ENCODE results near the gene HGFAC.

Gene HGFAC

GRCh38 chr4:3411676-3412075 lies 30.1 kb upstream of the HGFAC start:
- Histone ChIP-seq H3K27ac (no peak overlapping the region), H3K4me3 (no peak overlapping the region)
- no peak for TF ChIP-seq CTCF (IDR thresholded peaks at IDR 0.05)
- no peak for DNase-seq (ENCODE audit: low spot score)

GRCh38 chr4:3412257-3413020 lies 29.3 kb upstream of the HGFAC start:
- TF ChIP-seq CTCF (IDR thresholded peaks at IDR 0.05): no peak
- Histone ChIP-seq H3K4me3 (no peak overlapping the region), H3K27ac (no peak overlapping the region)
- DNase-seq (ENCODE audit: low spot score): no peak

GRCh38 chr4:3413217-3413671 lies 28.5 kb upstream of the HGFAC start:
- Histone ChIP-seq H3K4me3 (no peak overlapping the region), H3K27ac (no peak overlapping the region)
- DNase-seq (ENCODE audit: low spot score): no peak
- TF ChIP-seq CTCF (IDR thresholded peaks at IDR 0.05): no peak

GRCh38 chr4:3413675-3414420 lies 27.9 kb upstream of the HGFAC start:
- no peak for DNase-seq (ENCODE audit: low spot score)
- Histone ChIP-seq H3K27ac (no peak overlapping the region), H3K4me3 (no peak overlapping the region)
- TF ChIP-seq CTCF (IDR thresholded peaks at IDR 0.05): no peak

GRCh38 chr4:3414421-3415279 lies 27.1 kb upstream of the HGFAC start:
- Histone ChIP-seq H3K27ac (no peak overlapping the region), H3K4me3 (no peak overlapping the region)
- TF ChIP-seq CTCF (IDR thresholded peaks at IDR 0.05): no peak
- no peak for DNase-seq (ENCODE audit: low spot score)

GRCh38 chr4:3415471-3416141 lies 26.2 kb upstream of the HGFAC start:
- no peak for TF ChIP-seq CTCF (IDR thresholded peaks at IDR 0.05)
- DNase-seq (ENCODE audit: low spot score): no peak
- no peak overlapping the region for H3K4me3 ChIP-seq
- no peak overlapping the region for H3K27ac ChIP-seq
